GM12878 (cell line): ENCODE measurements around the gene ATAD2B. TPM values are rescaled to one million over a fixed set of nuclear protein-coding genes. Genes with fewer than 3 reads are reported as not detected.

Experiments
- ATAC-seq: fragments of 200-7000 bp; cut with Tn5 transposase; 3 replicates; pipeline ENCODE4 v1.9.1; 2020; ENCODE audit warnings: mild to moderate bottlenecking, moderate library complexity
- BruUV-seq: library from RNA; stranded (reverse); fragments of 400-500 nt; replicated peaks from 2 replicates; lab custom pipeline; 2021; lab: Mats Ljungman, UMichigan
- CTCF ChIA-PET: fragments of 300-600 bp; sonication (Branson Sonifier 250); formaldehyde crosslinking; extraction: SDS; loops from one replicate; lab custom pipeline; 2021; ENCODE audit warnings: inconsistent platforms; lab: Yijun Ruan, JAX
- POLR2A ChIA-PET: fragments of 350-600 bp; formaldehyde crosslinking; extraction: SDS; loops from one replicate; lab custom pipeline; 2021; ENCODE audit warnings: inconsistent platforms; lab: Charles Lee
- RAD21 ChIA-PET: fragments of 300-600 bp; sonication (Branson Sonifier 250); formaldehyde crosslinking; loops from one replicate; lab custom pipeline; 2023; ENCODE audit warnings: antibody characterized with exemption; ENCODE audit not compliant: unreplicated experiment; lab: Charles Lee
- SMC1A ChIA-PET: fragments of 300-600 bp; sonication (Branson Sonifier 250); formaldehyde crosslinking; loops from one replicate; lab custom pipeline; 2023; ENCODE audit not compliant: unreplicated experiment, uncharacterized antibody; lab: Charles Lee
- DNase-seq: peaks from one replicate; pipeline ENCODE4 v3.0.0-alpha.2; 2011; ENCODE audit warnings: low read depth, low spot score
- FAIRE-seq: peaks from 3 replicates; lab custom pipeline; 2011; peaks lifted over from hg19 to GRCh38; lab: Jason Lieb, UNC
- H2AFZ ChIP-seq: 2 replicates; pipeline ENCODE4 v1.6.0; 2011; ENCODE audit warnings: low read depth, low read length, control low read depth; ENCODE audit not compliant: control insufficient read depth
- H3K27ac ChIP-seq: 2 replicates; pipeline ENCODE4 v1.5.1; 2011; ENCODE audit warnings: control low read depth; ENCODE audit not compliant: control insufficient read depth, insufficient read depth
- H3K27me3 ChIP-seq, 2 experiments: replicated peaks in 1 of 2; 2 replicates each; pipeline versions ENCODE4 v1.6.0 to v1.6.1; 2011; ENCODE audit warnings: low read length in 1 of 2; ENCODE audit not compliant: control insufficient read depth in 2 of 2, insufficient read depth in 2 of 2
- H3K36me3 ChIP-seq, 2 experiments: 2 replicates each; pipeline ENCODE4 v1.5.1; 2011; ENCODE audit warnings: low read length in 1 of 2; ENCODE audit not compliant: control insufficient read depth in 2 of 2, insufficient read depth in 2 of 2
- H3K4me1 ChIP-seq: 2 replicates; pipeline ENCODE4 v1.6.1; 2011; ENCODE audit warnings: mild to moderate bottlenecking, low read length, moderate library complexity, mixed read lengths; ENCODE audit not compliant: control insufficient read depth, insufficient read depth
- H3K4me2 ChIP-seq: 2 replicates; pipeline ENCODE4 v1.6.0; 2011; ENCODE audit warnings: control low read depth; ENCODE audit not compliant: control insufficient read depth, insufficient read depth
- H3K4me3 ChIP-seq: fragments of 200-600 bp; sonication (generic); 2 replicates; pipeline ENCODE4 v1.5.1; 2016
- H3K79me2 ChIP-seq: 2 replicates; pipeline ENCODE4 v1.6.0; 2011; ENCODE audit warnings: low read length; ENCODE audit not compliant: control insufficient read depth, insufficient read depth
- H3K9ac ChIP-seq: 2 replicates; pipeline ENCODE4 v1.8.0; 2011; ENCODE audit warnings: low read length, control low read depth, mixed read lengths; ENCODE audit not compliant: control insufficient read depth, insufficient read depth
- H3K9me3 ChIP-seq: replicated peaks from 3 replicates; pipeline ENCODE4 v1.5.1; 2011; ENCODE audit warnings: mild to moderate bottlenecking, low read length; ENCODE audit not compliant: control insufficient read depth, insufficient read depth
- H4K20me1 ChIP-seq: 2 replicates; pipeline ENCODE4 v1.6.0; 2011; ENCODE audit not compliant: control insufficient read depth, insufficient read depth
- IKZF1 ChIP-seq: fragments of 450-650 bp; conservative IDR thresholded peaks from 2 replicates; pipeline ENCODE4 v1.6.1; 2017; ENCODE audit warnings: antibody characterized with exemption, mild to moderate bottlenecking
- MTA3 ChIP-seq: IDR thresholded peaks from 2 replicates; pipeline ENCODE4 v1.6.1; 2012; ENCODE audit warnings: low read length, inconsistent platforms, borderline replicate concordance
- MYC ChIP-seq: IDR thresholded peaks from 2 replicates; pipeline ENCODE4 v1.6.1; 2011; ENCODE audit warnings: mild to moderate bottlenecking, low read length, moderate library complexity, inconsistent platforms; ENCODE audit not compliant: insufficient read depth, insufficient replicate concordance, insufficient read length, severe bottlenecking
- NRF1 ChIP-seq: conservative IDR thresholded peaks from 2 replicates; pipeline ENCODE4 v1.6.1; 2011; ENCODE audit warnings: mild to moderate bottlenecking, low read depth, low read length, improper control_type of control experiment
- RCOR1 ChIP-seq: conservative IDR thresholded peaks from 2 replicates; pipeline ENCODE4 v1.6.1; 2012; ENCODE audit warnings: low read depth, low read length, improper control_type of control experiment
- SREBF2 ChIP-seq: IDR thresholded peaks from 2 replicates; pipeline ENCODE4 v1.6.1; 2012; ENCODE audit warnings: mild to moderate bottlenecking, low read length
- SUPT20H ChIP-seq: IDR thresholded peaks from 2 replicates; pipeline ENCODE4 v1.6.1; 2011; ENCODE audit warnings: low read depth, mild to moderate bottlenecking, low read length, moderate library complexity, borderline replicate concordance; ENCODE audit not compliant: control insufficient read depth
- TBL1XR1 ChIP-seq: IDR thresholded peaks from 2 replicates; pipeline ENCODE4 v1.6.1; 2012; ENCODE audit warnings: low read depth, low read length, improper control_type of control experiment
- YY1 ChIP-seq: IDR thresholded peaks from 2 replicates; pipeline ENCODE4 v1.6.1; 2011; ENCODE audit warnings: low read depth, mild to moderate bottlenecking, low read length
- ZNF622 ChIP-seq: fragments of 450-650 bp; IDR thresholded peaks from 2 replicates; pipeline ENCODE4 v1.6.1; 2017; ENCODE audit warnings: mild to moderate bottlenecking, inconsistent platforms
- WGBS: methylation state at CpG from one replicate; pipeline ENCODE4 v1.1.6; 2016; ENCODE audit warnings: low lambda C conversion rate; ENCODE audit not compliant: insufficient replicate concordance, insufficient coverage; ENCODE audit errors: missing lambda C conversion rate; 5-methylcytosine and 5-hydroxymethylcytosine counted together
- in situ Hi-C: fragments of 300-500 bp; cut with MboI; formaldehyde crosslinking; loops from 9 replicates; pipeline ENCODE4 v1.14.3; 2018; ENCODE audit warnings: mixed read lengths
- intact Hi-C: fragments of 100-400 bp; cut with micrococcal nuclease; formaldehyde crosslinking; loops from one replicate; pipeline ENCODE4 v1.14.2; 2022; ENCODE audit not compliant: unreplicated experiment
- polyA plus RNA-seq, 11 experiments: library from polyadenylated mRNA; depleted of rRNA in 4 of 11; unstranded in 6 of 11; stranded (reverse) in 5 of 11; fragments of >200 nt; fragmentation: Nextera tagmentation in 4 of 11; fragmentation: Illumina TruSeq in 1 of 11; extraction: Ambion mirVana in 4 of 11; extraction: Trizol in 1 of 11; gene quantifications; 1 replicate in 1 of 11; 2 replicates in 10 of 11; pipeline versions ENCODE4 v1.2.1 to v1.2.3, GENCODE V29; 2011 to 2016; ENCODE audit warnings: inconsistent platforms in 2 of 11, missing spikeins in 2 of 11, low read depth in 1 of 11
- total RNA-seq, 4 experiments: library from RNA; depleted of rRNA in 3 of 4; stranded (reverse); fragments of >200 nt in 3 of 4; fragmentation: Illumina TruSeq in 1 of 4; extraction: Trizol in 1 of 4; gene quantifications; 2 replicates each; pipeline versions ENCODE4 v1.2.1 to v1.2.3, GENCODE V29; 2013 to 2021
- TF ChIP-seq, protein P1 (sequence below): fragments of 150-350 bp; IDR thresholded peaks from 2 replicates; pipeline ENCODE4 v1.6.1; 2016; ENCODE audit warnings: low read depth, low read length
- TF ChIP-seq, protein P2 (sequence below): IDR thresholded peaks from 2 replicates; pipeline ENCODE4 v1.6.1; 2011; ENCODE audit warnings: borderline replicate concordance, low read depth, mild to moderate bottlenecking, moderate library complexity, low read length; ENCODE audit not compliant: insufficient read depth, poor library complexity, severe bottlenecking

Gene ATAD2B
- total and polyA plus RNA-seq, 10 of the 15 experiments (the other 5 are each of a cell fraction or from before 2014, with no cell fraction given): 3.6 to 29.9 (median 16.8) TPM

DNA sequence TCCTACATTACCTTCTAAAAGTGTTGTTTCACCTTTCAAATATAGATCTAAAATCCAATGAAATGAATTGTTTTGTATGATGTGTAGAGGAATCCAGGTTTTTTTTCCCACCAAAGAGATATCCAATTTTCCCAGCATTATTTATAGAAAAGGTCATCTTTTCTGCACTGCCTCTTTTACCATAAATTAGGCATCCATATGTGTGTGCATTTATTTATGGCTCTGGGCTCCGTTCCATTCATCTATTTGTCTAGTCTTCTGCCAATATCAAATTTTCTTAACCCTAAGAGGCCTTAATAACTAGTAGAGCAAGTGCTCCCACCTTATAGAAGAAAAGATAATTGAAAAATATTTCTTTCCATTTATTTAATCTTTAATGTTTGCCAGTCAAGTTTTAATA is 88.3 kb downstream of the ATAD2B start:
- SMC1A ChIA-PET: no interaction called here
- WGBS: 92% methylated on average over 1 of the region's 1 CpG
- Histone ChIP-seq H2AFZ (no peak overlapping the region), H4K20me1 (no peaks in the 10 kb centered on the region), H3K9ac (no peak overlapping the region), H3K4me3 (no peak overlapping the region), H3K4me2 (no peak overlapping the region), H3K79me2 (no peaks in the 10 kb centered on the region; the same call in 1 of the 2 replicates), H3K9me3 (no peaks in the 10 kb centered on the region; the same call in 1 of the 3 replicates), H3K36me3 (peaks cover 7 to 10% of the 10 kb centered on the region in 2 experiments; a peak in 3 of 4 replicates), H3K27me3 (no peaks in the 10 kb centered on the region), H3K4me1 (no peaks in the 10 kb centered on the region), H3K27ac (no peak overlapping the region)
- TF ChIP-seq, protein P1, sequence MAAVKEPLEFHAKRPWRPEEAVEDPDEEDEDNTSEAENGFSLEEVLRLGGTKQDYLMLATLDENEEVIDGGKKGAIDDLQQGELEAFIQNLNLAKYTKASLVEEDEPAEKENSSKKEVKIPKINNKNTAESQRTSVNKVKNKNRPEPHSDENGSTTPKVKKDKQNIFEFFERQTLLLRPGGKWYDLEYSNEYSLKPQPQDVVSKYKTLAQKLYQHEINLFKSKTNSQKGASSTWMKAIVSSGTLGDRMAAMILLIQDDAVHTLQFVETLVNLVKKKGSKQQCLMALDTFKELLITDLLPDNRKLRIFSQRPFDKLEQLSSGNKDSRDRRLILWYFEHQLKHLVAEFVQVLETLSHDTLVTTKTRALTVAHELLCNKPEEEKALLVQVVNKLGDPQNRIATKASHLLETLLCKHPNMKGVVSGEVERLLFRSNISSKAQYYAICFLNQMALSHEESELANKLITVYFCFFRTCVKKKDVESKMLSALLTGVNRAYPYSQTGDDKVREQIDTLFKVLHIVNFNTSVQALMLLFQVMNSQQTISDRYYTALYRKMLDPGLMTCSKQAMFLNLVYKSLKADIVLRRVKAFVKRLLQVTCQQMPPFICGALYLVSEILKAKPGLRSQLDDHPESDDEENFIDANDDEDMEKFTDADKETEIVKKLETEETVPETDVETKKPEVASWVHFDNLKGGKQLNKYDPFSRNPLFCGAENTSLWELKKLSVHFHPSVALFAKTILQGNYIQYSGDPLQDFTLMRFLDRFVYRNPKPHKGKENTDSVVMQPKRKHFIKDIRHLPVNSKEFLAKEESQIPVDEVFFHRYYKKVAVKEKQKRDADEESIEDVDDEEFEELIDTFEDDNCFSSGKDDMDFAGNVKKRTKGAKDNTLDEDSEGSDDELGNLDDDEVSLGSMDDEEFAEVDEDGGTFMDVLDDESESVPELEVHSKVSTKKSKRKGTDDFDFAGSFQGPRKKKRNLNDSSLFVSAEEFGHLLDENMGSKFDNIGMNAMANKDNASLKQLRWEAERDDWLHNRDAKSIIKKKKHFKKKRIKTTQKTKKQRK: no peak
- TF ChIP-seq IKZF1: no peak
- TF ChIP-seq MYC: no peak
- no peak for TF ChIP-seq TBL1XR1
- TF ChIP-seq ZNF622: no peak
- no peak for TF ChIP-seq NRF1
- TF ChIP-seq SUPT20H: no peak
- TF ChIP-seq YY1: no peak
- TF ChIP-seq, protein P2, sequence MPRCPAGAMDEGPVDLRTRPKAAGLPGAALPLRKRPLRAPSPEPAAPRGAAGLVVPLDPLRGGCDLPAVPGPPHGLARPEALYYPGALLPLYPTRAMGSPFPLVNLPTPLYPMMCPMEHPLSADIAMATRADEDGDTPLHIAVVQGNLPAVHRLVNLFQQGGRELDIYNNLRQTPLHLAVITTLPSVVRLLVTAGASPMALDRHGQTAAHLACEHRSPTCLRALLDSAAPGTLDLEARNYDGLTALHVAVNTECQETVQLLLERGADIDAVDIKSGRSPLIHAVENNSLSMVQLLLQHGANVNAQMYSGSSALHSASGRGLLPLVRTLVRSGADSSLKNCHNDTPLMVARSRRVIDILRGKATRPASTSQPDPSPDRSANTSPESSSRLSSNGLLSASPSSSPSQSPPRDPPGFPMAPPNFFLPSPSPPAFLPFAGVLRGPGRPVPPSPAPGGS: no peak
- no peak for TF ChIP-seq SREBF2
- TF ChIP-seq RCOR1: no peak
- TF ChIP-seq MTA3: no peak
- no peak for FAIRE-seq
- in situ Hi-C loops (no loop called here), intact Hi-C loops (no loop called here)
- no peak for DNase-seq
- POLR2A ChIA-PET: no interaction called here
- CTCF ChIA-PET: interaction anchor here (1.8 to 2.0 kb wide), 2 partner anchors 14 to 245 kb away, joined by 5 to 10 read pairs; no protein-coding TSS in a partner anchor
- no TSS peak for BruUV-seq
- RAD21 ChIA-PET: interaction anchor here (1.0 kb wide), 1 partner anchor 10 kb away, joined by 3 read pairs; no protein-coding TSS in a partner anchor
- no peak for ATAC-seq
